ENCODE data around the gene CCL22. TPM values are rescaled to one million over a fixed set of nuclear protein-coding genes. Genes with fewer than 3 reads are reported as not detected.

Gene CCL22
- total RNA-seq, 1 experiment from 2014 or later: not detected

DNA sequence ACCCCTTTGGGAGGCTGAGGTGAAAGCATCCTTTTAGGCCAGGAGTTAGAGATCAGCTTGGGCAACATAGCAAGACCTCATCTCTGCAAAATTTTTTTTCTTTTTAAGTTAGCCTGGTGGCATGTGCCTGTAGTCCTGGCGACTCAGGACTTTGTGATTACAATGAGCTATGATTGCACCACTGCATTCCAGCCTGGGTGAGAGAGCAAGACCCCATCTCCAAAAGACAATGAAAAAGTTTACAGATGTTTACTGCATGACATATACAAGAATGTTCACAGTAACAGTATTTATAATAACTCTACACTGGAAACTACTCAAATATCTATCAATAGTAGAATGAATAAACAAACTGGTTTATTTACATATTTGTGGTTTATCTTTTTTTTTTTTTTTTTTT, 33.1 kb upstream of the CCL22 start:
- Mint-ChIP-seq H3K4me1 (no peaks in the 10 kb centered on the region), H3K4me3 (no peak overlapping the region), H3K27me3 (ENCODE audit: low read depth) (no peaks in the 10 kb centered on the region; the same call in 1 of the 2 replicates), H3K36me3 (ENCODE audit: insufficient read depth in 1 of 3, low read depth in 3 of 3) (0 out of 7 replicates have a peak, but pooled peaks cover 0 to 4% (median 0%) of the 10 kb centered on the region in 3 experiments), H3K9me3 (peaks cover 4 to 5% of the 10 kb centered on the region in 2 experiments; a peak in 4 of 5 replicates), H3K27ac (no peak overlapping the region; a peak in 1 of 7 replicates)
- Histone ChIP-seq H3K4me1 (ENCODE audit: insufficient read depth, low read length) (no peaks in the 10 kb centered on the region), H2BK5ac (ENCODE audit: insufficient read length, low read length) (no peak overlapping the region), H3K79me2 (ENCODE audit: insufficient read depth, low read length) (no peaks in the 10 kb centered on the region), H2AFZ (ENCODE audit: low read length) (no peak overlapping the region), H3K27ac (ENCODE audit: insufficient read length, low read depth, low read length) (no peak overlapping the region), H2BK20ac (ENCODE audit: low read depth, low read length, poor library complexity, severe bottlenecking) (no peak overlapping the region), H3K9ac (ENCODE audit: extremely low read depth, insufficient read length, low read length) (no peak overlapping the region), H3K18ac (ENCODE audit: insufficient read length, low read depth, low read length) (no peak overlapping the region), H3K23me2 (ENCODE audit: insufficient read length, low read depth, low read length, poor library complexity, severe bottlenecking) (no peaks in the 10 kb centered on the region), H2BK120ac (ENCODE audit: low read depth, low read length, poor library complexity, severe bottlenecking) (no peak overlapping the region), H4K20me1 (ENCODE audit: control insufficient read depth, insufficient read depth, insufficient read length) (no peaks in the 10 kb centered on the region), H2AK5ac (ENCODE audit: insufficient read length, low read length) (no peak overlapping the region), H2BK12ac (ENCODE audit: insufficient read length, low read depth, low read length) (no peak overlapping the region), H4K8ac (replicated peaks; ENCODE audit: insufficient read length, low read depth, low read length) (no peak overlapping the region), H4K5ac (ENCODE audit: insufficient read length, low read depth, low read length) (no peak overlapping the region), H3K56ac (ENCODE audit: insufficient read length, low read depth, low read length) (no peak overlapping the region), H3K4me2 (ENCODE audit: insufficient read depth, insufficient read length, low read length) (no peak overlapping the region), H2BK15ac (ENCODE audit: low read depth, low read length) (no peak overlapping the region), H3K9me3 (ENCODE audit: control insufficient read depth, low read depth, low read length) (no peaks in the 10 kb centered on the region), H3K14ac (ENCODE audit: insufficient read depth, low read length) (no peak overlapping the region), H3K79me1 (ENCODE audit: insufficient read depth, low read depth, low read length, poor library complexity, severe bottlenecking) (no peaks in the 10 kb centered on the region), H3K23ac (ENCODE audit: insufficient read length, low read depth, low read length) (no peak overlapping the region), H3T11ph (ENCODE audit: low read length) (no peak overlapping the region), H3K27me3 (ENCODE audit: insufficient read depth, low read length) (no peaks in the 10 kb centered on the region), H4K91ac (ENCODE audit: insufficient read length, low read depth, low read length) (no peak overlapping the region), H3K4ac (ENCODE audit: low read depth, low read length) (no peak overlapping the region)
- TF ChIP-seq, protein P1, sequence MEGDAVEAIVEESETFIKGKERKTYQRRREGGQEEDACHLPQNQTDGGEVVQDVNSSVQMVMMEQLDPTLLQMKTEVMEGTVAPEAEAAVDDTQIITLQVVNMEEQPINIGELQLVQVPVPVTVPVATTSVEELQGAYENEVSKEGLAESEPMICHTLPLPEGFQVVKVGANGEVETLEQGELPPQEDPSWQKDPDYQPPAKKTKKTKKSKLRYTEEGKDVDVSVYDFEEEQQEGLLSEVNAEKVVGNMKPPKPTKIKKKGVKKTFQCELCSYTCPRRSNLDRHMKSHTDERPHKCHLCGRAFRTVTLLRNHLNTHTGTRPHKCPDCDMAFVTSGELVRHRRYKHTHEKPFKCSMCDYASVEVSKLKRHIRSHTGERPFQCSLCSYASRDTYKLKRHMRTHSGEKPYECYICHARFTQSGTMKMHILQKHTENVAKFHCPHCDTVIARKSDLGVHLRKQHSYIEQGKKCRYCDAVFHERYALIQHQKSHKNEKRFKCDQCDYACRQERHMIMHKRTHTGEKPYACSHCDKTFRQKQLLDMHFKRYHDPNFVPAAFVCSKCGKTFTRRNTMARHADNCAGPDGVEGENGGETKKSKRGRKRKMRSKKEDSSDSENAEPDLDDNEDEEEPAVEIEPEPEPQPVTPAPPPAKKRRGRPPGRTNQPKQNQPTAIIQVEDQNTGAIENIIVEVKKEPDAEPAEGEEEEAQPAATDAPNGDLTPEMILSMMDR (conservative IDR thresholded peaks at IDR 0.05): no peak
- no peak for DNase-seq
- no CpG with 5 or more reads among the region's 1 CpG for WGBS (ENCODE audit: extremely low coverage, insufficient read length, low lambda C conversion rate)

Measured in H9 (cell line).